HTR-8/SVneo (cell line): ENCODE results near the gene DLGAP5.

ENCODE experiments used
- DNase-seq: peaks from one replicate; pipeline ENCODE4 v3.0.0; 2011; ENCODE audit warnings: low spot score, mixed read lengths; ENCODE audit not compliant: insufficient read length
- FAIRE-seq: peaks from 2 replicates; lab custom pipeline; 2011; peaks lifted over from hg19 to GRCh38; lab: Jason Lieb, UNC

Gene DLGAP5

DNA sequence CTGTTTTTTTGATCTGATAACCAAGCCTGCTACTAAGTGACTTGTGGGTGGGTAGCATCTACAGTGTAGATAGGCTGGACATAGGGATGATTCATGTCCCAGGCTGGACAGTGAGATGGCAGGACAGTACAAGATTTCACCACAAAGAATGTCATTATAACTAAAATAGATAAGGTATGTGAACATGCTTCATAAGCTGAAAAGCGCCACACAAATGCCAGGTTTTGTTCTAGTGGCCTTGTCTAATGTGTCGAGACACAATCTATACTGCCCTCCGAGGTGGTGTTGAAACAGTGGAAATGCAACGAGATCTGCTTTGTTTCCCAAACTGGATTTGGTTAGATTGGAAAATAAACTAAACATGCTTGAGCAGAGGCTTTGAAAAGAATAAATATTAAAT, 58.0 kb downstream of the DLGAP5 start:
- DNase-seq (peak; percentile 65), FAIRE-seq (peak; percentile 97)

DNA sequence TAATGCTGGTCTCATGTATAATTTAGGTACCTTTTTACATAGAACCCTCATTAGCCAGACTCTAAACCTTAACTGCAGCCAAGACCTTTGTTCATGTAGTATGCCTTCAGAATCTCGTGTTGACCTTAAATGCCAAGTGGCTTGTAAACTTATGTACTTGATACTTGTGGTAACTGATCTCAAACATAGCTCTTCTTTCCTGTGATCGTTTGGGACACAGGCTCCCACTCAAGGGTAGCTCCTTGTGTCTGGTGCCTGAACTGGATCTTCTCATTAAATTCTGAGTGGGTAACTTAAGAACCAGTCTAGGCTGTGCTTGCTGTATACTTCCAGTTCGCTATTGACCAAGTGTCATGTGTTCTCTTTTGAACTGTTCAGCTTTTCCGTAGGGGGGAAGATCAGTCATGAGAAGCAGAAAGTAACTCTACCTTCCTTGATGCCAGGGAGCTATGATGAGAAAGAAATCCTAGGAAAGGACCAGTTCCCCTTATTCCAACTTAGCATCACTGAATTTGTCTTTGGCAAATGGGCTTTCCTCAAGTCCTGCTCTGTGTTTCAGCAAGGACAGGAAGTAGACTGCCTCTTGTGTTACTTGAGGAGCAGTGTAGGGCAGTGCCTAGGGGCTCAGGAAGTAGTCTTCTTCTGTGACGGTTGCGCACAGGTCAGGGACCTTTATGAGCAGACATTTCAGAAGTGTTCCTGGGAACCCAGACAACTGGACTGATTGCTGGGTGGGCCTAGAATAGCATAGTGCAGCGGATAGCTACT, 59.8 kb downstream of the DLGAP5 start:
- DNase-seq (peak; percentile 36), FAIRE-seq (peak; percentile 90)

DNA sequence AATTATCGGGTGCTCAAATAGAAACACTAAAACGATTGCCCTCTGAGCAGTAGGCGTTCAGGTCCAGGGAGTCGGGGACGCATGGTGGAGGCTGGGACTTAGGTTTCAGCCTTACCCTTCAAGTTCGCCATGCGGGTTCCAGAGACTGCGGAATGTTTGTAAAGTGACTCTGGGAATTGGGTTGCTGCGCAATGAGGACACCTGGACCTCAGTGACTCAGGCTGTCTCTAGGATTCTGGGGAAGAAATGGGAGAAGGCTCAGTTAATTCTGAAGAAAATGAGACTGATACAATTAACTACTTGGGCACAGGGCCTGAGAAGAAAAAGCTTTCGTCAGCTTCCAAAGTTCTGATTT, 61.2 kb downstream of the DLGAP5 start:
- DNase-seq (peak; percentile 65), FAIRE-seq (peak; percentile 65)

DNA sequence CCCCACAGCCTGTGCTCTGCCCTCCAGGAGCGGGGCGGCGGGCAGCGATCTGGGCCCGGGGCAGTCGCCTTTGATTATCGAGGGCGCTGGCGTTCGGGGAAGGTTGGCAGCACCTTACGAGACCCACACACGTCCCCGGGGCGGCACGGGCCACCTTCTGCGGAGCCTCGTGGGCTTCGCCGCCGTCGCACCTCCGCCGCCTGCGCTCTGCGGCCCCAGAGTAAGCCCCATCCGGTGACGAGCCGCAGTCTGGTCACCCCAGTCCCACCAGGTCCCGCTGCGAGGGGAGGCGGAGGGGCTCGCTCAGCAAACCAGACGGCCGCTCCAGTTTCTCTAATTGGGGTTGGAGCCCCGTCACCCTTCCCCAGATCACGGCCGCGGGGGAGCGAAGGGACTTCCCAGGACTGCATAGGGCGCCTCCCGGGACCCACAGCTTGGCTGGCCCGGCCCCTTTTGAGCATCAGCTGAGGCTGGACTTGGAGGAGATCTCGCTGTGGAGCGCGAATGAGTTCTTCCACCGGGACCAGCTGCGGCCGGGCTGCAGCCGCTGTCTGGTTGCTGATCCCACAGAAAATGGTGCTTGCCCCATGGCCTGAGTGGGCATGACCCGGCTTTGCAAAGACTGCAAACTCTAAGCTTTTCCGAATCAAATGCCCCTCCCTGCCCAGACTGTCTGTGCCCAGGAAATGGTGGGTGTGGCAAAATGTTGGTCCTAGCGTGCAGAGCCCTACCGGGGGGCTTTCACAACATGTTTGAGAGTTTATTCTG, 61.8 kb downstream of the DLGAP5 start:
- DNase-seq (peak; percentile 74), FAIRE-seq (peak; percentile 74)

DNA sequence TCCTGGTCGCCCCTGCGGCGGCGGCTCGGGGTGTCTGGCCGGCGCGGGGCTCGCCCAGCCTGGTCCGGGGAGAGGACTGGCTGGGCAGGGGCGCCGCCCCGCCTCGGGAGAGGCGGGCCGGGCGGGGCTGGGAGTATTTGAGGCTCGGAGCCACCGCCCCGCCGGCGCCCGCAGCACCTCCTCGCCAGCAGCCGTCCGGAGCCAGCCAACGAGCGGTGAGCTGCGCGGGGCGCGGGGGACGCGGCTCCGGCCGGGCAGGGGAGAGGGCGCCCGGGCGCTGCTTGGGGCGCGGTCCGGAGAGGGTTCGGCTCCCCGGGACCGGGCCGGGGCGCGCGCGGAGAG, 62.3 kb downstream of the DLGAP5 start, which contains the start of gene LGALS3:
Gene LGALS3, plus strand, starts transcription at position 167 of the 342 bp plus-strand sequence. CDS start 8,122 bp downstream, outside the sequence.
- FAIRE-seq: peak; percentile 77

DNA sequence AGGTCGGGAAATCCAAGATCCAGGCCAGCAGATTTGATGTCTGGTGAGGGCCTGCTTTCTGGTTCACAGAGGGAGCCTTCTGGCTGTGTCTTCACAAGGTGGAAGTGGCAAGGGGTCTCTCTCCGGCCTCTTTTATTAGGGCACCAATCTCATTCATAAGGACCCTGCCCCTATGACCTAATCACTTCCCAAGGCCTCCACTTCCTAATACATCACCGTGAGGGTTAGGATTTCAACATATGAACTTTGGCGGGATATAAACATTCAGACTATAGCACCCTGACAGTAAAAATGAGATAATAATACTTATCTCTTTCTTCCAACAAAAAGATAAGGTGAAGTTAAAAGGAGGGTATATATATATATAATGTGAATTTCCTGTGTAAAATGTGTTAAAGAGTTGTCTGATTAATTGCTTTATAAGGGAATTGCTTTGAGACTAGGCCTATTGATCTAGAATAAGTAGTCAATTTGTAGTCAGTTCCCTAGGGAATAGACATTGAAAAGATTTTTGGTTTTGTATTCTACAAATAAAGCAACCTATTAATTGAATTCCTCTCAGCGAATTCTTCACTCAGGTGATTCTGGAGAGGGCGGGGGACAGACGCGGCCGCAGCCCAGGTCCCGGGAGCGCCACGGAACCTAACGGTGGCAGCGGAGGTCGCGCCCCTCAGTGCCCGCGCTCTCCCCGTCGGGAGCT, 62.8 kb downstream of the DLGAP5 start:
- DNase-seq (no peak), FAIRE-seq (no peak)

More for the DNA sequence above, 62.3 kb downstream of the DLGAP5 start, which contains the start of gene LGALS3:
- peak; percentile 78 for DNase-seq

DNA sequence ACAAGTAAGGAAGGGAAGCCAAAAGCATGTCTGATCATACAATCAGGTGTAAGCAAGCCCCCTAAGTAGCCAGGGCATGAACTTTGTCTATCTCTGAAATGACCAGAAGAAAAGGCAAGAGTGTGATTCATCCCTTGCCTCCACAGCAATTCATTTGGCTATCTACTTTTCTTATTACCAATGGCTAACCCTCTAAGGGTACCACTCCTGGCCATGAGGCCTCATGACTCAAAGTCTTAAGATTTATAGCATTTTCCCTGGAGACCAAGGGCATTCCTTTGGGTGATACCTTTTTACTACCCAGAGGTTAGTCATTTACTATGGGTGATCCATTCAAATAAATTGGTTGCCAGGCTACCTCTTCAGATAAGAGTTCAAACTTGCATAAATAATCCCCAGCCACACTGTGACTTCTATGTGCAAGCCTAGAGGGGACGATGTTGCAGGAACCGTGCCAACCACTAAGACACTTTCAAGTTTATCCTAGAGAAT, 63.9 kb downstream of the DLGAP5 start:
- DNase-seq: peak; percentile 79
- peak; percentile 92 for FAIRE-seq

DNA sequence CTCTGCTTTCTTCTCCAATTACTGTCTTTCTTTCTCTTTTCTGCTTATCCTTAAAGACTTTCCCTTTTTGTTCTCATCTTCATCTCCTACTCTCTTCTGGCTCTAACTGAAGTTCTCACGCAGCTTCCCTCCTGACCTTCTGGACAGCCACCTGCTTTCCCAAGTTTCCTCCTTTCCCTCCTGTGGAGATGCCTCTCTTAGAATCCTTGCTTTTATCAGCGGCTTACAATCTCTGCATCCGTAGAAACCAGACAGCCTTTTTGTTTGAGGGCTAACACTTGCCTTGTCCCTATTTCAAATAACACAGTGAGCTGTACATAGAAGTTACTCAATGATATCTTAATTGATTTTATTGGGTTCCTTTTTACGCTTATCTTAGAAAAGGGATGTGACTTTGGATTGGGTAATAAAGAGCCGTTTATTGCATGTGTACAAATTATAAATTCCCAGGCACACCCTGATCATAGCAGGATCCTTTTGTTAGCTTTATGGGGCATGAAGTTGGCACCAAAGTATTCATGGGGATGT, 64.4 kb downstream of the DLGAP5 start:
- DNase-seq: no peak
- no peak for FAIRE-seq

DNA sequence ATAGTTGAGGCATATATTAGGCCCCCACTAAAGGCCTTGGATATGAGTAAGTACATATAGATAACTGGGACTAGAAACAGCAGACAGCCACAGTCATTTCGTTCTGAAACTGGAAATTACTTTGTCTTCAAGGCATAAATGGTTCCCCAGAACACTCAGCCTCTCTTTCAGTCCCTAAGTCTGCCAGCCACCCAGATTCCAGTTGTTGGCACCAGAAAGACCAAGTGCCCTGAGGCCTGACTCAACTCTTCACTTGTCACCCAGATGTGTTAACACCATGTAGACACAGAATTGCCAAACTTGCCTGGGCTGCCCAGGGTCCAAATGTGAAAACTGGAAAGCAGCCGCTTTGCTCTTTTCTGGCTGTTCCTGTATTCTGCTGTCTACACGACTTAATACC, 65.4 kb downstream of the DLGAP5 start:
- DNase-seq (no peak), FAIRE-seq (peak; percentile 87)

DNA sequence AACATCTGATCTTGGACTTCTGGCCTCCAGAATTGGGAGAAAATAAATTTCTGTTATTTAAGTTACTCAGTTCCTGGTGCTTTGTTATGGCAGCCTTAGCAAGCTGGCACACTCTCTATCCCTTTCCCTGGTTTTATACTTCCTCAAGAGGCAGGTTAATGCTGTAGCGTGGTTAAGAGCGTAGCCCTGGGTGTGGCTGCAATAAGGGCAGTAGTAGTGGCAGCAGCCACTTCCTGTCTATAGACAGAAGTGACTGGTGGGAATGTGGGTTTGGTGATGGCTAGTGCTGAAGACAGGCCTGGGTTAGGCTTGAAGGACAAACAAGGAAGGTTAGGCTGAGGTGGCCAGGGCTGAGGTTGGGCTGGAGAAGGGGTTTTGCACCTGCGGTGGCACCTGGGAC, 66.0 kb downstream of the DLGAP5 start:
- DNase-seq (no peak), FAIRE-seq (no peak)

DNA sequence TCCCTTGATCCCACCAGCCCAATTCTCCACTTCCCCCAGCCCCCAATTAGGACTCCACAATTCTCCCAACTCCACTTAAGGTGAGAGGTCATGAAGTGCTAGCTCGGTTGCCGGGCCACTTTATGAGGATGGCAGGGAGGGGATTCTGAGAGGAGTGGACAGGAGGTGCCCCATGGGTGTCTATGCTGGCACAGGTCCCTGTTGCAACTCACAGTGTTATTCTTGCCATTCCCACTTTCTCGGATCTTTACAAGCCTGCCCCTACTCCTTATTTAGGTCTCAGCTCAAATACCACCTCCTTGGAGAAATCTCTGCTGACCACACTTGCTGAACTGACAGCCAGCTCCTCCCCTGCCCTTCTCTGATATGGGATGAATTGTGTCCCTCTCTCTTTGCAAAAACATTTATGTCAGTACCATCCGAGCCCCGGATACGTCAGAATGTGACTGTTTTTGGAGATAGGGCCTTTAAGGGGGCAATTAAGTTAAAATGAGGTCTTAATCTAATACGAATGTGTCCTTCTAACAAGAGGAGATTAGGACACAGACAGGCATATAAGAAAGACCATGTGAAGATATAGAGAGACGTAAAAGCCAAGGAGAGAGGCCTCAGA, 66.5 kb downstream of the DLGAP5 start:
- no peak for FAIRE-seq
- DNase-seq: no peak

DNA sequence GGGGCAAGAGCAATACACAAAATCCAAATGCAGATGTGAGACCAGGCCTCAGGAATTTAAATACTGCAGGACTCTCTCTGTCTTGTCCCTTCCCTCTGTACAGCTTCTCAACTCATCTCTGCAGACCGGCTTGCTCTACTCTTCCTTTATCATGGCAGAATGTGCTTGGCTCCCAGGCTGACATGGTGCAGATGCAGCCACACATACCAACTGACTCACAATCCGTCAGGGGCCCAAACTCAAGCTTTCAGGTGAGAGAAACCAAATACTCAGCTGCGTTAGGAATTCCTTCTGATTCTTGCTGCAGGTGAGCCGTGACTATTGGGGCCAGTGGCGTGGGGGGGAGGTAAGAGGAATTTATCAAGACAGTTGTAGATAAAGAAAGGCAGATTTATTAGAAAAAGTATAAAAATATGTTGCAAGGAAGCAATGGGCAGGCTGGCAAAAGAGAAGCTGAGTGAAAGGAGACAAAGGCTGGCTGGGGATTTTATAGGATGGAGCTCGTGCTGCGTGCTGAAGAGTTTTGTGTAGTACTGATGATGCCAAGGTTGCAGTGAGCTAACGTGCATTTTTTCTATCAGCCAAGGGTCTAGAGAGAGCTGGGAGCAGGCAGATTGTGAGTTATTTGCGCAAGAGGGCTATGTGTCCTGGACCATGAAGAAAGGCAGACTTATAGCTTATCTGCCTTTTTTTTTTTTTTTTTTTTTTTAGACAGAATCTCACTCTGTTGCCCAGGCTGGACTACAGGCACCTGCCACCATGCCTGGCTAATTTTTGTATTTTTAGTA, 67.3 kb downstream of the DLGAP5 start:
- FAIRE-seq (peak; percentile 77), DNase-seq (no peak)

DNA sequence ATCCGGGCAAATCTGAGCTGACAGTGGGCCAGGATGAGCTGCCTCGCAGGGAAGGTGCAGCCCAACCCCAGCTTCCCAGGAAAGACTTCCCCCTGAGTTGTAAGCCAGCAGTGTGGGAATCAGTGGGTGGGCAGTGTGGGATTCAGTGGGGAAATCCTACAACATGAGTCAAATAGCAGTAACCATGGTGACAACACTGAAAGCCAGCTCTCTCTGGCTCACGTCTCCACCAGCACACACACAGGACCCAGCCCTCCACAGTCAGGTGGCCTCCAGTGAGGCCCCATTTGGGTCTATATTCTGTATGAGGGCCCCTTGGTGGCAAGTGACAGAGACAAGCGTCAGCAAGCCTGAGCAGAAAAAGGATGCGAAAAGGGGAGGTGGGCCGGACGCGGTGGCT, 68.3 kb downstream of the DLGAP5 start:
- peak; percentile 98 for FAIRE-seq

DNA sequence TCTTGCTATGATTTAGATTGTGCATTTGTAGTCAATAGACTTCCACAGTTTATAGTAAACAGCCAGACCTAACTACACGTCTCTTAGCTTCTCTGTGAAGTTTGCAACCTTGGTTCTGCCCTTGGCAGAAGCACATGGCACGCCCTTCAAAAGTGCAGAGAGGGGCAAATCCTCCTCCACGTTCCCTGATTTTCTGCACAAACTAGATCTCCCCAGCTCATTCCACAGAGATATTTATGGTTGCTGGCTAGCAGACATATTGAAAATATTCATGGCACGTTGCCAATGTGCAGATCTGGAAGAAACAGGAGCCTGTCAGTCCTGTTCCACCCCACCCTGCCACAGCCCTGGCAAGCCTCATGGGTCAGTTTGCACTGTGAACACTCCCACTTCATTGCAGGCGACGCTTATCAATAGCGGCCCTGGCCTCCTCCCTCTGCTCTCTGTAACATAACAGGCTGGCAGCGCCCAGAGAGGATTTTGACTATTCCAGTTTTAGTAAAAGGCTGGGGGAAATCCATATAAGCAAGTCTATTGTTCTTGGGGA, 68.9 kb downstream of the DLGAP5 start:
- DNase-seq (no peak), FAIRE-seq (no peak)

More for the DNA sequence above, 68.3 kb downstream of the DLGAP5 start:
- DNase-seq: peak; percentile 81

DNA sequence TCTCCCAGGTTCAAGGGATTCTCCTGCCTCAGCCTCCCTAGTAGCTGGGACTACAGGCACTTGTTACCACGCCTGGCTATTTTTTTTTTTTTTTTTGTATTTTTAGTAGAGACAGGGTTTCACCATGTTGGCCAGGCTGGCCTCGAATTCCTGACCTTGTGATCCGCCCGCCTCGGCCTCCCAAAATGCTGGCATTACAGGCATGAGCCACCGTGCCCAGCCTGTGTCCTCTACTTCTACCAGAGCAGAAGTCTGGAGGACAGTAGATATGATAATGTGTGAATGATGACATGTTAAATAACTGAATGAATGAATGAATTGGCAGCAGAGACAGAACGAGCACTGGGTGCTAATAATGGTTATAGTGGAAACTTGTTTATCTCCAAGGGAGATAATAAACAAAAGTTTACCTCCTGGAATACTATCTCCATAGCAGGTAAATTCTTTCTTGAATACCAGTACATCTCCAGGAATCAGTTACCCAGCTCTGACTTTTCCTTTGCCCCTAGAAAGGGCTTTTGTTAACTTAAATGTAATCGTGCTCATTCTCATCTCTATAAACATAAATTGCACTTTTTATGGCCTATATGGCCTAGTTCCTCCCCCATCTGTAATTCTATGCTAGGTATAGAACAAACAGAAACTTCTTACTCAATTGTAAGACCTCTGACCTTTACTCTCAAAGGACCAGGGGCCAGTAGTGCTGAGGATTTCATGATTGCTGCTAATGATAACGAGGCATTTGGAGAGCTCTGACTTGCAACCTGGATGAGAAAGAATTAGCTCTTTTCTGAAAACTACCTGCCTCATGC, 69.6 kb downstream of the DLGAP5 start:
- peak; percentile 62 for FAIRE-seq

DNA sequence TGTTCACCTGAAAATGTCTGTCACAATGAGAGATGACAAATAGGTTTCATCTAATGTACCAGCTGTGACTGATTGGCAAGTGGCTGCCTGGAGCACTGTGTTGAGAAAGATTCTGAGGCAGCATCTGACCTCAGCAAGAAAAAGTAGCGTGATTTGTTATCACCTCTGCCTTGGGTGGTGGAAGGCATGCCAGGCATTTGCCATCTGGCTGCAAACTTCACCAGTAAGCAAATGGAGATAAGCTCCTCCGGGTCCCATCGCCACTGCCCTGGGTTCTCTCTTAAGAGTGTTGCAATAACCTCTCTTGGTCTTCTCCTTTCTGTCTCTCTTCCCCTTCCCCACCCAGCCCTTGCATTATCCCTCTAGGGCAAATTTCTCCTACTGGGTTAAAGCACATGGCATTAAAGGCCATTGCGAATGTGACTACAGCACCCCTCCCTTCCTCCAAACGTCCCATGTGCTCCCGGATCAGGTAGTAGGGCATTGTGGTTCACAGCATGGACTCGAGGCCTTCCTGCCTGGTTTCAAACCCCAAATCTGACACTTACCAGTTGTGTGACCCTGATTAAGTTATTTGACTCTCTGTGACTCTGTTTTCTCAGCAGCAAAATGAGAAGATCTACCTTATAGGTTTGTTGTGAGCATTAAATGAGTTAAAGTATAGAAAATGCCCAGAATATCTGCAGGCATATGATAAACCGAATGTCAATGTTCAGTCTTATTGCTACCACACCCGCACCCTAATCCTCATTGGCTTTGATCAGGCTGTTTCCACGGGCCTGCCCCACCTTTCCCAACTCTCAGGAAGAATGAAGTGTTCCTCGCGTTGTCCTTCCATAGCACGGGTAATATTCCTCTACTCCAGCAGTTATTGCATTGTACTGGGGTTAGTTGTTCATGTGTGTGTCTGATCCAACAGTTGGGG, 70.6 kb downstream of the DLGAP5 start:
- peak; percentile 91 for FAIRE-seq
- DNase-seq: no peak

More for the DNA sequence above, 69.6 kb downstream of the DLGAP5 start:
- DNase-seq: no peak

DNA sequence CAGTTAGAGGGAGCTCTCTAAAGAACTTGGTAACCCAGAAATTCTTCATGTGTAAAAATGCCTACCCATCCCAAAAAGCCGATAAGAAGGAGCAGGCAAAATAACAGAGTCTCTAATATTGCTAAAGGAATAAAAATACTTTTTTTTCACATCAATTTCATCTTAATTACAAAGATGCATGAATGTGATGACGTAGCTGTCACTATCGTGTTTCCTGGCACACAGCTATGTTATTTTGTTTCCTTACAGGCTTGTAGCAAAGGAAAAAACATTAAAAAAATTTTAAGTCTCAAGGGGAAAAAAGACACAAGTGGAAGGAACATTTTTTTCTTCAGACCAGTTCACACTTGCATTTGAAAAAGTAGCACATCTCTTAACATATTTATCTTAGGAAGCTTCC, 72.6 kb downstream of the DLGAP5 start:
- FAIRE-seq: no peak
- no peak for DNase-seq
